HG03565 (cell line): ENCODE data around the gene SIMC1.
"Not testable (repeated sequence)": the region's sequence is repeated elsewhere in the genome, so short reads cannot be mapped to it uniquely, and the experiment has no call there.

ENCODE experiments used
- ATAC-seq: cut with Tn5 transposase; IDR thresholded peaks from one replicate; pipeline ENCODE4 v1.9.1; 2021; ENCODE audit warnings: mild to moderate bottlenecking, moderate library complexity; ENCODE audit not compliant: unreplicated experiment

SIMC1 gene

DNA sequence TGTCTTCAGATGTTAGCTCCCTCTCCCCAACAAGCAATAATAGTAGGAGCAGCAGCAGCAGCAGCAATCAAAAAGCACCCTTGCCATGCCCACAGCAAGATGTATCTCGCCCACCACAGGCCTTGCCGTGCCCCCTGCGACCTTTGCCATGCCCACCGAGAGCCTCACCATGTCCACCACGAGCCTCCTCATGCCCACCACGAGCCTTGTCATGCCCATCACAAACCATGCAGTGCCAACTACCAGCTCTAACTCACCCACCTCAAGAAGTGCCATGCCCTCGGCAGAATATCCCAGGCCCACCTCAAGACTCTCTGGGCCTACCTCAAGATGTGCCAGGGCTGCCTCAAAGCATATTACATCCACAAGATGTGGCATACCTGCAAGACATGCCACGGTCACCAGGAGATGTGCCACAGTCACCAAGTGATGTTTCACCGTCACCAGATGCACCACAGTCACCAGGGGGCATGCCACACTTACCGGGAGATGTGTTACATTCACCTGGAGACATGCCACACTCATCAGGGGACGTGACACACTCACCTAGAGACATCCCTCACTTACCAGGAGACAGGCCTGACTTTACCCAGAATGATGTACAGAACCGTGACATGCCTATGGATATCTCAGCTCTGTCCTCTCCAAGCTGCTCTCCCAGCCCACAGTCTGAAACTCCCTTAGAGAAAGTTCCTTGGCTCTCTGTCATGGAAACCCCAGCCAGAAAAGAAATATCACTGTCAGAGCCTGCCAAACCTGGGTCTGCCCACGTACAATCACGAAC lies 52.0 kb downstream of the SIMC1 start:
- ATAC-seq = not testable (repeated sequence)

GRCh38 chr5:176305356-176305755 lies 67.1 kb downstream of the SIMC1 start:
- not testable (repeated sequence) for ATAC-seq

- no peak for ATAC-seq
Observed at GRCh38 chr5:176317534-176318374, 79.5 kb downstream of the SIMC1 start.

DNA sequence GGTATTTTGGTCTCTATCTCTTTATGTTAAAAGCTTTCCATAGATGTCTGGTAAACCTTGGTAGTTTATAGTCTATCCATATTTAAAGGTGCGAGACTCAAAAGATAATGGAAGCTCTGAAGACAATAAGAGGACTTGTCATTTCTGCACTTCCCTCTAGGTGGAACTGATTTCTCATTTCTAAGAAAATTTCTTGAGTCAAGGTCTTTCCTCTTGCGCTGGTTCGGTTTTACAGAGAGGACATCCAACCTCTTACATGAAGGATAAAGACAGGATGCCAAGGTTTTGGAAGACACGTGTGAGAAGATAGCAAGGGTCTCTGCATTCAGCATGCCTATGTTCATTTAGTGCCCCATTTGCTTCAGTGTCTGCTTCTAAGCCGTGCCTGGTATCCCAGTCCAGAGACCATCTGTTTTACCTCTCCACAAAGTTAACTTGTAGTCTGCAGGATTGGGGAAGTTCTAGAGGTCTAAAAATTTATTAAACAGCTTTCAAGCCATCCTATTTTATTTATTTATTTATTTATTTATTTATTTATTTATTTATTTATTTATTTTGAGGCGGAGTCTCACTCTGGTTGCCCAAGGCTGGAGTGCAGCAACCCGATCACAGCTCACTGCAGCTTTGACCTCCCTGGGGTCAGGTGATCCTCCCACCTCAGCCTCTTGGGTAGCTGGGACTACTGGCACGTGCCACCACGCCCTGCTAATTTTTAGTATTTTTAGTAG lies 81.8 kb downstream of the SIMC1 start:
- ATAC-seq = no peak

DNA sequence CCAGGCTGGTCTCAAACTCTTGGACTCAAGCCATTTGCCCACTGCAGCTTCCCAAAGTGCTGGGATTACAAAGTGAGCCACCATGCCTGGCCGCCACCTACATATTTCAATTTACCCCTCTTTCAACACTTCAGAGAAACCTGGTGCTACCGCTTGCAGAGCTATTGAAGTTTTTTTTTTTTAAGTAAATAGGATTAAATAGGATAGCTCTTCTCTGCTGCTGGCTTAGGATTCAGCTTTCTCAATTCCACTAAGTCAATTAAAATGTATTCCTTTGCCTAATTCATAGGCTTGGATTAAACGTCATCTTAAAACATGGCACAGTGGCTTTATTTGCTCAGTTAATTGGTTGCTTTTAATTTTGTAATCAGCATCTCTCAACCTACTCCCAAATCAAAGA lies 82.4 kb downstream of the SIMC1 start:
- ATAC-seq = no peak

DNA sequence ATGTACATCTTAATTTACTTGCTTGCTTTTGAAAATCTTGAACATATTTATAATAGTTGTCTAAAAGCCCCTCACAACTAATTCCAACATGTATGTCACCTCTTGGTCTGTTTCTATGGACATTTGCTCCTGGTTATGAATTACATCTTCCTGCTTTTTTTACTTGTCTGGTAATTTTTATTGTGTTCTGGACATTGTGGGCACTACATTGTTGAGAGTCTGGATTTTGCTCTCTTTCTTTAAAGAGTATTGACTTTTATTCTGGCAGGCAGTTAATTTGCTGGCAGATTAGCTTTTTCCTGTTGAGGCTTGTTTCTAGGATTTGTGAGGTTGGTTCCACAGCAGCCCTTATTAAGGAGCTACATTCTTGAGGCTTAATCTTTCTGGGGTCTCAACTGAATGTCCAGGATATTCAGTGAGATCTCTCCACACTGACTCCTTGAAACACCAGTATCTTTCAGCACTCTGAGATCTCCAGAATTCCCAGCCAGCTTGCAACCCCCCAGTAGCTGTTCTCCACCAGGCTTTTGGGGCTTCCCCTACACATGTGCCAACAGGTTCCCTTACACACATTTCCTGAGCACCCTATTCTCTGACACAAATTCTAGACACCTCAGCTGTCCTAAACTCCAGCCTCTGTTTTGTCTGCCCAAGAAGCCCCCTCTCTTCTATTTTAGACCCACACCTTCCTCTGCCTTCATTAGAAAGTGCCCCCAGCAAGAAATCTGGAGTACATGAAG lies 96.0 kb downstream of the SIMC1 start:
- ATAC-seq = no peak

DNA sequence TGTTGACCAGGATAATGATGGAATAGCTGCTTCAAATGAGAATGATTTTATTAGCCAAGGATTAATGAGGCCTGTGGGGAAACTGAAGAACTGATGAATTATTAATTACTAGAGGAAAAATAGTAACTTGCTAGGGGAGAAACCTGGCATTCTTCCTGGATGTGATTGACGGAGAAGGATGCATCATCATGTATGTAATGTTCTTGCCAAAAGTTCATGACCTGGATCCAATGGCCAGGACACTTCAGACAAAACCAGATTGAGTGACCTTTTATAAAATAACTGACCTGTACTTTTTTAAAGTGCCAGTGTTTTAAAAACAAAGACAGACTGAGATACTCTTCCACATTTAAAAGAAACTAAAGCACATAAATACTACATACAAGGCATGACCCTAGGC lies 99.7 kb downstream of the SIMC1 start:
- ATAC-seq = no peak

DNA sequence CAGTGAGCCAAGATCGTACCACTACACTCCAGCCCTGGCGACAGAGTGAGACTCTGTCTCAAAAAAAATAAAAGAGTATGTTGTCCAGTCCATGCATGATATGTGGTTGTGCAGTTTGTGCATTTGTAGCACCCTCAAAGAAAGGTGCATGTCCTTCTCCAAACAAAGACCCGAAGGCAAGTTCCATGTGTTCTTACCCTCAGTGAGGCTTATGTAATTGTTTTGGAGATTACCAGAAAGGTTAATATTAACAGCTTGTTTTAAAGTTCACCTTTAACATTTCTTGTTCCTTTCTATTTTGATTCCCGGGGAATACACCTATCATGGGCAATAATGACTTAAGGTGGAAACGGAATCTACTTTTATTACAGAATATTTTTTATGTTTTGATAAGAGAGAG lies 101.1 kb downstream of the SIMC1 start:
- no peak for ATAC-seq

- no peak for ATAC-seq
Observed at GRCh38 chr5:176341325-176342157, 103.3 kb downstream of the SIMC1 start.

GRCh38 chr5:176342158-176342483 lies 103.9 kb downstream of the SIMC1 start:
- no peak for ATAC-seq

DNA sequence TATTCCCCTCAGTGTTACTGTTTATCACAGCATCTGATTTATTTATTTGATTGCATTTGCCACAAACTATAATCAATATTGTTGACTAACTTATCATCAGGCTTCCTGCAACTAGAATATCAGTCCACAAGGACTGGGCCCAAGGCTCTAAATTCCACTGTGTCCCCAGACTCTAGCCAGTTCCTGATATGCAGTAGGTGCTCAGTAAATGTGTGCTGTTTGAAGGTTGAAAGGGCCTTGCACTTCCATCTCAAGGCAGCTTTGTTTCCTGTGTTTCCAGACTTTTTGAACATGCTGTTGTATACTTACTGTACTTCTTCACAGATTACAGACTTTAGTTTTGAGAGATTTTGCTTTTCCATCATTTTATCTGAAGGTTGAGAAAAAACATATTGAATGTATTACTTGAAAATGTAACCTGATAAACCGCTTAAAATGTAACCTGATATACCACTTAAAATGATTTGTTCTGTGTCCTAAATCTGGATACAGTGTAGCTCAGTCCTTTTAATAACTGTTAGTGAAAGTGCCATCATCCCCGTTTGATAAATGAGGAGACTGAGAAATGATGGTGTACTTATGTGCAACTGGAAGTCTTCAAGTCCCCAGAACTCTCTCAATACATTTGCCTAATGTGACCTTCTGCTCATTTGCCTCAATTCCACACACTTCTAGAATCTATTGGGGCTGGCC lies 104.7 kb downstream of the SIMC1 start:
- ATAC-seq = no peak

- no peak for ATAC-seq
Observed at GRCh38 chr5:176350416-176350815, 112.2 kb downstream of the SIMC1 start.

DNA sequence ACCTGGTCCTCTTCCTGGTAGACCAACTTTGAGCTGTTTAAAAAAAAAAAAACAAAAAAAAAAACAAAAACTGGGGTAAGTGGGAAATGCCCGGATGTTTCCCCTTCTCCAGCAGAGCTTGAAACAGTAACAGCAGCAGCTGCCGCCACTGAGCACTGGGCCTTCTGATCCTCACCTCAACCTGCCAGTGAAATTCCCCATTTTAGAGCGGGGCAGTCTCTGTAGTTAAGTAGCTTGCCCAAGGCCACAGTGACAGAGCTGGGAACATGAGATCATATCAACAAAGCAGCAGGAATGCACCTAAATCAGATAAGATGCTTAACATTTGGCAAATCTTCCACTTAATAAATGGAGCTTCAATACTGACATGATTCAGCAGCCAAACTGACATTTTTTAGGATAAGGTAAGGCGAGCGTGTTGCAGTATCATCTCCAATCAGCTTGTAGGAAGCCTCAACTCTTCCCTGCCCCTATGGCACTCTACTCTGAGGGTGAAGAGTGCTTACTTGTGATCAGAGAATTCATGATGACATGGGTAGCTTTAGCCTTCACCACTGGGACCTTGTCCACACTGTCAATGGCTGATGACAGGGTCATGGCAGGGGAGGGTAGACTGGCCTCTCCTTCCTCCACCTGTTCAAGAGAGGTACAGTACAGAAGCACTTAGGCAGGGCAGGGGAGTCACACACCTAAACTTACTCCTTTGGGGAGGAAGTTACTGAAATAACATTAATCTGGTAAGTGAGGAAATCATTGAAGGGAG lies 114.1 kb downstream of the SIMC1 start:
- no peak for ATAC-seq

DNA sequence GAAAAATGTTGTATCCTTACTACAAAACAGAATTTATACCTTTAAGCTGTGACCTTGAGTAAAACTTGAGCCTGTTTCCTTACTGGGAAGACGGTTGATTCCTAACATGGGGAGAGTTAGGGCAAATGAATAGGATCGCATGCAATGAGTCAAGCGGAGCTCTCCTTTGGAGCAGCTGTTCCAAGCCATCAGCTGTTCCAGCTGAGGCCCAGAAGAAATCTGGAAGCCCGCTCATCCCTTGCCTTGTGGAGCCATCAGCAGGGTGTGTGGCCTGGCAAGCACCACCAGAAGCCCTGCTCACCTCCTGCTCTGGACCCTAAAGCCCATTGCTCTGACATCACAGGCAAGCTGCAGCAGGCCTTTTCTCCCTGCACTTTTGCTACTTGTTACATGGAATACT lies 115.3 kb downstream of the SIMC1 start:
- ATAC-seq = no peak

- no peak for ATAC-seq
Observed at GRCh38 chr5:176355400-176356178, 117.4 kb downstream of the SIMC1 start.

- no peak for ATAC-seq
Observed at GRCh38 chr5:176356179-176356566, 117.9 kb downstream of the SIMC1 start.

DNA sequence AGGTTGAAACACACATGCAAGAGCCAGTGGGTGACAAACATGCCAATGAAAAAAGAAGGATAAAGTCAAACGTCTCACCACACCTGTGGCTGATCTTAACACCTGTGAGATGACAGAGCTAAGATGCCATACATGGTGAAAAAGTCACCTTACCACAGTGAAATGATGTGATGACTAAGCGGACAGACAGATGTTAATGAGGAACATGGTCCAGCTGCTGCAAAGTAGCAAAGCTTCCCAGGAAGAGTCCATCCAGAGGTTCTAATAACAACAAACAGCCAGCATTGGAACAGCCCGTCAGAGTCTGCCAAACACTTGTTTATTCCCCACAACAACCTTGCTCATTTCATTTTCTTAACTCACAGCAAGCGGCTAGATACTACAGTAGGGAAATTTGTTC lies 121.4 kb downstream of the SIMC1 start:
- ATAC-seq = no peak

DNA sequence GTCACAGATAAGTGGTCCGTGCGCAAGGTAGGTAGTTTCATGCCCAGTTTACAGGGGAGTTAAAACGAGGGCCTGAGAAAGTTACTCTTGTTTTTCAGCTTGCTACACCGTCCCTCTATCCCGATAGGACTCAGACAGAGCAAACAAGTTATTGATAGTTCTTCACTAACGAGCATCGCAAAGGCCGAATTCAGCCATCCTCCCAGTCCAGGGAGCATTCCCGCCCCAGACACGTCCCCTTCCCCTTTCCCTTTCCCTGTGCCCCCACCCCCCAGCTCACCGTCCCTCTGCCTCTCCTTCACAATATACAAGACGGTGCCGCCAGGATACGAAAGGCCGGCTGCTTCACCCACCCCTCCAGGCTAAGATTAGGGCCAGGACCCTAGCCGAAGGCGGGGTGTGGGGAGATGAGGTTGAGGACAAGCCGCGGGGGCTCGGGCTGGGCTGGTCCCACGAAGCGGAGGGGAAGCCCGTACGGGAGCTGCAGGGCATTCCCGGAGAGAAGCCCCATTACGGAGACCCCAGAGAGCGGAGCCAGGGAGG lies 122.7 kb downstream of the SIMC1 start:
- ATAC-seq = no peak
